Measurements from ENCODE around the gene GHRHR.

The GHRHR gene

GRCh38 chr7:30969604-30969970 lies 5.8 kb downstream of the GHRHR start:
- no peak for DNase-seq

- DNase-seq, result no peak
These were observed 6.3 kb downstream of the GHRHR start for GRCh38 chr7:30970074-30970473.

- DNase-seq, result no peak
These were observed 6.9 kb downstream of the GHRHR start for GRCh38 chr7:30970594-30971094.

- no peak for DNase-seq
These were observed 7.7 kb downstream of the GHRHR start for GRCh38 chr7:30971440-30971839.

- DNase-seq, result no peak
These were observed 8.2 kb downstream of the GHRHR start for GRCh38 chr7:30971840-30972563.

GRCh38 chr7:30973292-30973691 lies 9.5 kb downstream of the GHRHR start:
- no peak for DNase-seq

- no peak for DNase-seq
These were observed 10.2 kb downstream of the GHRHR start for GRCh38 chr7:30973791-30974604.

- no peak for DNase-seq
These were observed 11.0 kb downstream of the GHRHR start for GRCh38 chr7:30974605-30975255.

- no peak for DNase-seq
These were observed 11.6 kb downstream of the GHRHR start for GRCh38 chr7:30975256-30975899.

- no peak for DNase-seq
These were observed 12.6 kb downstream of the GHRHR start for GRCh38 chr7:30976381-30976780.

GRCh38 chr7:30977222-30977621 lies 13.5 kb downstream of the GHRHR start:
- no peak for DNase-seq

GRCh38 chr7:30977896-30978564 lies 14.3 kb downstream of the GHRHR start:
- no peak for DNase-seq

- no peak for DNase-seq
These were observed 15.3 kb downstream of the GHRHR start for GRCh38 chr7:30979027-30979426.

GRCh38 chr7:30980194-30980593 lies 16.4 kb downstream of the GHRHR start:
- DNase-seq, result no peak

GRCh38 chr7:30980751-30981150 lies 17.0 kb downstream of the GHRHR start:
- no peak for DNase-seq

GRCh38 chr7:30983042-30983913 lies 19.5 kb downstream of the GHRHR start:
- DNase-seq, result no peak

- no peak for DNase-seq
These were observed 20.1 kb downstream of the GHRHR start for GRCh38 chr7:30983914-30984247.

GRCh38 chr7:30984359-30985107 lies 20.8 kb downstream of the GHRHR start:
- no peak for DNase-seq

GRCh38 chr7:30985756-30986155 lies 22.0 kb downstream of the GHRHR start:
- no peak for DNase-seq

- no peak for DNase-seq
These were observed 22.6 kb downstream of the GHRHR start for GRCh38 chr7:30986331-30986730.

- no peak for DNase-seq
These were observed 23.0 kb downstream of the GHRHR start for GRCh38 chr7:30986738-30987137.
